Measurements from ENCODE around the gene TSSK1B.

TSSK1B gene

GRCh38 chr5:113451797-113452196, 17.0 kb upstream of the TSSK1B start:
- Histone ChIP-seq H3K4me1 (ENCODE audit: insufficient read depth, low read length, severe bottlenecking) (no peaks in the 10 kb centered on the region), H3K4me2 (ENCODE audit: low read length) (no peak overlapping the region), H3K9ac (ENCODE audit: low read length) (no peak overlapping the region), H3F3A (ENCODE audit: insufficient read depth, low read length) (no peaks in the 10 kb centered on the region), H3K4me3 (ENCODE audit: low read depth, low read length, poor library complexity, severe bottlenecking) (no peak overlapping the region), H4K20me1 (ENCODE audit: insufficient read depth, low read length) (no peaks in the 10 kb centered on the region), H3K9me2 (ENCODE audit: low read depth, low read length) (no peaks in the 10 kb centered on the region), H3K9me3 (ENCODE audit: low read length) (no peaks in the 10 kb centered on the region), H3K79me2 (ENCODE audit: insufficient read depth, low read length) (no peaks in the 10 kb centered on the region), H3K36me3 (ENCODE audit: insufficient read depth, low read length) (no peaks in the 10 kb centered on the region), H3K27me3 (ENCODE audit: insufficient read depth, low read length) (no peaks in the 10 kb centered on the region), H3K27ac (ENCODE audit: low read depth, low read length, poor library complexity, severe bottlenecking) (no peak overlapping the region), H2AFZ (ENCODE audit: low read length) (no peak overlapping the region)
- TF ChIP-seq CTCF (IDR thresholded peaks at IDR 0.05; ENCODE audit: low read length) (no peak), EZH2 (IDR thresholded peaks at IDR 0.05; ENCODE audit: borderline replicate concordance, low read length) (no peak)

GRCh38 chr5:113450929-113451328, 16.1 kb upstream of the TSSK1B start:
- H3K36me3 ChIP-seq (ENCODE audit: insufficient read depth, low read length), result no peaks in the 10 kb centered on the region
- H3K4me3 ChIP-seq (ENCODE audit: low read depth, low read length, poor library complexity, severe bottlenecking), result no peak overlapping the region
- TF ChIP-seq EZH2 (IDR thresholded peaks at IDR 0.05; ENCODE audit: borderline replicate concordance, low read length) (no peak), CTCF (IDR thresholded peaks at IDR 0.05; ENCODE audit: low read length) (no peak)
- no peaks in the 10 kb centered on the region for H3K9me2 ChIP-seq (ENCODE audit: low read depth, low read length)
- no peaks in the 10 kb centered on the region for H3F3A ChIP-seq (ENCODE audit: insufficient read depth, low read length)
- no peak overlapping the region for H3K27ac ChIP-seq (ENCODE audit: low read depth, low read length, poor library complexity, severe bottlenecking)
- no peaks in the 10 kb centered on the region for H3K27me3 ChIP-seq (ENCODE audit: insufficient read depth, low read length)
- H2AFZ ChIP-seq (ENCODE audit: low read length), result no peak overlapping the region
- H3K4me1 ChIP-seq (ENCODE audit: insufficient read depth, low read length, severe bottlenecking), result no peaks in the 10 kb centered on the region
- H3K4me2 ChIP-seq (ENCODE audit: low read length), result no peak overlapping the region
- no peak overlapping the region for H3K9ac ChIP-seq (ENCODE audit: low read length)
- H4K20me1 ChIP-seq (ENCODE audit: insufficient read depth, low read length), result no peaks in the 10 kb centered on the region
- no peaks in the 10 kb centered on the region for H3K79me2 ChIP-seq (ENCODE audit: insufficient read depth, low read length)
- no peaks in the 10 kb centered on the region for H3K9me3 ChIP-seq (ENCODE audit: low read length)

- H3K9ac ChIP-seq (ENCODE audit: low read length), result no peak overlapping the region
- no peaks in the 10 kb centered on the region for H3F3A ChIP-seq (ENCODE audit: insufficient read depth, low read length)
- no peak for TF ChIP-seq EZH2 (IDR thresholded peaks at IDR 0.05; ENCODE audit: borderline replicate concordance, low read length)
- no peak for TF ChIP-seq CTCF (IDR thresholded peaks at IDR 0.05; ENCODE audit: low read length)
These were observed 15.7 kb upstream of the TSSK1B start for GRCh38 chr5:113450462-113450861.

More at GRCh38 chr5:113450462-113450861, 15.7 kb upstream of the TSSK1B start:
- Histone ChIP-seq H3K9me3 (ENCODE audit: low read length) (peaks cover 2% of the 10 kb centered on the region; the same call in 1 of the 2 replicates), H3K36me3 (ENCODE audit: insufficient read depth, low read length) (no peaks in the 10 kb centered on the region), H3K27me3 (ENCODE audit: insufficient read depth, low read length) (no peaks in the 10 kb centered on the region), H3K9me2 (ENCODE audit: low read depth, low read length) (no peaks in the 10 kb centered on the region), H3K4me2 (ENCODE audit: low read length) (no peak overlapping the region), H4K20me1 (ENCODE audit: insufficient read depth, low read length) (no peaks in the 10 kb centered on the region), H3K4me1 (ENCODE audit: insufficient read depth, low read length, severe bottlenecking) (no peaks in the 10 kb centered on the region), H3K79me2 (ENCODE audit: insufficient read depth, low read length) (no peaks in the 10 kb centered on the region), H3K27ac (ENCODE audit: low read depth, low read length, poor library complexity, severe bottlenecking) (no peak overlapping the region), H3K4me3 (ENCODE audit: low read depth, low read length, poor library complexity, severe bottlenecking) (no peak overlapping the region), H2AFZ (ENCODE audit: low read length) (no peak overlapping the region)

All from OCI-LY1 (cell line).